H9 (cell line): ENCODE data around the gene SRXN1. TPM values are rescaled to one million over a fixed set of nuclear protein-coding genes. Genes with fewer than 3 reads are reported as not detected.

Source experiments
- DNase-seq: peaks from one replicate; pipeline ENCODE4 v3.0.0-alpha.2; 2017
- H2AFZ ChIP-seq: one replicate; pipeline ENCODE4 v1.6.1; 2013; ENCODE audit warnings: mild to moderate bottlenecking, low read length, control low read depth, moderate library complexity
- H2AK5ac ChIP-seq: 2 replicates; pipeline ENCODE4 v1.6.1; 2013; ENCODE audit warnings: low read length, control low read depth, mixed read lengths; ENCODE audit not compliant: insufficient read length
- H2BK120ac ChIP-seq: one replicate; pipeline ENCODE4 v1.6.1; 2013; ENCODE audit warnings: low read depth, mild to moderate bottlenecking, low read length, control low read depth, inconsistent platforms; ENCODE audit not compliant: poor library complexity, severe bottlenecking
- H2BK12ac ChIP-seq: 2 replicates; pipeline ENCODE4 v1.6.1; 2013; ENCODE audit warnings: low read length, control low read depth, mixed read lengths, low read depth; ENCODE audit not compliant: insufficient read length
- H2BK15ac ChIP-seq: 2 replicates; pipeline ENCODE4 v1.6.1; 2013; ENCODE audit warnings: low read depth, low read length, control low read depth
- H2BK20ac ChIP-seq: one replicate; pipeline ENCODE4 v1.6.1; 2013; ENCODE audit warnings: low read depth, mild to moderate bottlenecking, low read length, control low read depth, inconsistent platforms; ENCODE audit not compliant: poor library complexity, severe bottlenecking
- H2BK5ac ChIP-seq: 2 replicates; pipeline ENCODE4 v1.6.1; 2013; ENCODE audit warnings: low read length, control low read depth, mixed read lengths; ENCODE audit not compliant: insufficient read length
- H3K14ac ChIP-seq: 2 replicates; pipeline ENCODE4 v1.6.1; 2013; ENCODE audit warnings: low read length, control low read depth; ENCODE audit not compliant: insufficient read depth
- H3K18ac ChIP-seq: 2 replicates; pipeline ENCODE4 v1.6.1; 2013; ENCODE audit warnings: low read depth, mild to moderate bottlenecking, mixed read lengths, low read length, control low read depth; ENCODE audit not compliant: insufficient read length
- H3K23ac ChIP-seq: 2 replicates; pipeline ENCODE4 v1.6.1; 2013; ENCODE audit warnings: low read length, control low read depth, mixed read lengths, low read depth; ENCODE audit not compliant: insufficient read length
- H3K23me2 ChIP-seq: 2 replicates; pipeline ENCODE4 v1.6.1; 2013; ENCODE audit warnings: low read depth, mild to moderate bottlenecking, mixed read lengths, low read length, control low read depth; ENCODE audit not compliant: insufficient read length, poor library complexity, severe bottlenecking
- H3K27ac ChIP-seq: 2 replicates; pipeline ENCODE4 v1.5.1; 2013; ENCODE audit warnings: low read length, control low read depth, mixed read lengths, low read depth; ENCODE audit not compliant: insufficient read length
- H3K27me3 ChIP-seq: 2 replicates; pipeline ENCODE4 v1.6.1; 2013; ENCODE audit warnings: low read length, control low read depth, inconsistent platforms; ENCODE audit not compliant: insufficient read depth
- H3K4ac ChIP-seq: 2 replicates; pipeline ENCODE4 v1.6.1; 2013; ENCODE audit warnings: low read depth, mild to moderate bottlenecking, control low read depth, inconsistent platforms, low read length, moderate library complexity
- H3K4me1 ChIP-seq: 2 replicates; pipeline ENCODE4 v1.6.1; 2013; ENCODE audit warnings: low read length, control low read depth, inconsistent platforms; ENCODE audit not compliant: insufficient read depth
- H3K4me2 ChIP-seq: 2 replicates; pipeline ENCODE4 v1.6.1; 2013; ENCODE audit warnings: low read length, control low read depth, mixed read lengths; ENCODE audit not compliant: insufficient read length, insufficient read depth
- H3K56ac ChIP-seq: 2 replicates; pipeline ENCODE4 v1.6.1; 2013; ENCODE audit warnings: low read depth, mild to moderate bottlenecking, mixed read lengths, low read length, control low read depth; ENCODE audit not compliant: insufficient read length
- H3K79me1 ChIP-seq: 2 replicates; pipeline ENCODE4 v1.6.1; 2013; ENCODE audit warnings: low read depth, mild to moderate bottlenecking, moderate library complexity, low read length, control low read depth, inconsistent platforms; ENCODE audit not compliant: insufficient read depth, poor library complexity, severe bottlenecking
- H3K79me2 ChIP-seq: 2 replicates; pipeline ENCODE4 v1.6.1; 2013; ENCODE audit warnings: low read length, control low read depth, inconsistent platforms; ENCODE audit not compliant: insufficient read depth
- H3K9ac ChIP-seq: 2 replicates; pipeline ENCODE4 v1.6.1; 2013; ENCODE audit warnings: low read length, control low read depth, mixed read lengths; ENCODE audit not compliant: insufficient read length; ENCODE audit errors: extremely low read depth
- H3K9me3 ChIP-seq: one replicate; pipeline ENCODE4 v1.6.1; 2013; ENCODE audit warnings: low read depth, low read length, inconsistent platforms; ENCODE audit not compliant: control insufficient read depth
- H3T11ph ChIP-seq: one replicate; pipeline ENCODE4 v1.6.1; 2013; ENCODE audit warnings: mild to moderate bottlenecking, low read length, control low read depth, inconsistent platforms
- H4K20me1 ChIP-seq: one replicate; pipeline ENCODE4 v1.6.1; 2013; ENCODE audit not compliant: control insufficient read depth, insufficient read length, insufficient read depth
- H4K5ac ChIP-seq: 2 replicates; pipeline ENCODE4 v1.6.1; 2013; ENCODE audit warnings: low read depth, mild to moderate bottlenecking, mixed read lengths, low read length, control low read depth; ENCODE audit not compliant: insufficient read length
- H4K8ac ChIP-seq: replicated peaks from 2 replicates; pipeline ENCODE4 v1.6.1; 2013; ENCODE audit warnings: low read length, control low read depth, mixed read lengths, low read depth; ENCODE audit not compliant: insufficient read length
- H4K91ac ChIP-seq: 2 replicates; pipeline ENCODE4 v1.6.1; 2013; ENCODE audit warnings: low read depth, mild to moderate bottlenecking, moderate library complexity, mixed read lengths, low read length, control low read depth; ENCODE audit not compliant: insufficient read length
- H3K27ac Mint-ChIP-seq, 3 experiments: 2 replicates in 2 of 3; 3 replicates in 1 of 3; pipeline ENCODE4 v1.8.0; 2020 to 2021; ENCODE audit warnings: mixed read lengths in 3 of 3, mild to moderate bottlenecking in 1 of 3, moderate library complexity in 1 of 3
- H3K27me3 Mint-ChIP-seq: 2 replicates; pipeline ENCODE4 v1.8.0; 2021; ENCODE audit warnings: low read depth, mild to moderate bottlenecking, moderate library complexity, mixed read lengths
- H3K36me3 Mint-ChIP-seq, 3 experiments: 2 replicates in 2 of 3; 3 replicates in 1 of 3; pipeline ENCODE4 v1.8.0; 2020 to 2021; ENCODE audit warnings: low read depth in 3 of 3, mixed read lengths in 3 of 3; ENCODE audit not compliant: insufficient read depth in 1 of 3
- H3K4me1 Mint-ChIP-seq, 2 experiments: 2 replicates each; pipeline ENCODE4 v1.8.0; 2020; ENCODE audit warnings: mixed read lengths in 2 of 2
- H3K4me3 Mint-ChIP-seq, 2 experiments: 2 replicates in 1 of 2; 3 replicates in 1 of 2; pipeline ENCODE4 v1.8.0; 2020 to 2021; ENCODE audit warnings: mild to moderate bottlenecking in 2 of 2, mixed read lengths in 2 of 2, moderate library complexity in 1 of 2
- H3K9me3 Mint-ChIP-seq, 2 experiments: 2 replicates in 1 of 2; 3 replicates in 1 of 2; pipeline ENCODE4 v1.8.0; 2020; ENCODE audit warnings: mild to moderate bottlenecking in 2 of 2, mixed read lengths in 2 of 2, moderate library complexity in 1 of 2
- CTCF ChIP-seq: fragments of 200-600 bp; sonication (generic); conservative IDR thresholded peaks from 3 replicates; pipeline ENCODE4 v1.8.0; 2021; ENCODE audit warnings: antibody characterized with exemption, mild to moderate bottlenecking
- WGBS: extraction: QIAGEN DNeasy Blood & Tissue Kit; methylation state at CpG from one replicate; pipeline ENCODE4 v1.1.7; 2013; ENCODE audit warnings: missing lambda C conversion rate, low lambda C conversion rate, mixed read lengths; ENCODE audit not compliant: insufficient read length; ENCODE audit errors: extremely low coverage; 5-methylcytosine and 5-hydroxymethylcytosine counted together
- total RNA-seq: library from RNA; stranded (reverse); gene quantifications from 2 replicates; pipeline ENCODE4 v1.2.1, GENCODE V29; 2021

Gene SRXN1
- total RNA-seq, 1 experiment from 2014 or later: 25.7 TPM

- Mint-ChIP-seq H3K27me3 (peaks cover 12% of the 10 kb centered on the region), H3K27ac (no peak overlapping the region; a peak in 1 of 7 replicates), H3K9me3 (no peaks in the 10 kb centered on the region; a peak in 1 of 5 replicates), H3K4me1 (peaks cover 38 to 70% of the 10 kb centered on the region in 2 experiments), H3K36me3 (no peaks in the 10 kb centered on the region; a peak in 1 of 7 replicates), H3K4me3 (no peak overlapping the region)
- Histone ChIP-seq H2BK15ac (no peak overlapping the region), H2BK5ac (no peak overlapping the region), H3K23me2 (no peaks in the 10 kb centered on the region), H3K27ac (no peak overlapping the region), H3K23ac (no peak overlapping the region), H3K9me3 (no peaks in the 10 kb centered on the region), H3K56ac (no peak overlapping the region), H3K4ac (no peak overlapping the region), H3K79me2 (no peaks in the 10 kb centered on the region), H4K8ac (no peak overlapping the region), H2BK12ac (no peak overlapping the region), H2AK5ac (no peak overlapping the region), H3K79me1 (no peaks in the 10 kb centered on the region), H3K14ac (no peak overlapping the region), H3K4me2 (no peak overlapping the region), H2BK120ac (no peak overlapping the region), H4K5ac (no peak overlapping the region), H3K18ac (no peak overlapping the region), H3K4me1 (peaks cover 7% of the 10 kb centered on the region), H3K9ac (no peak overlapping the region), H3T11ph (no peak overlapping the region), H2AFZ (no peak overlapping the region), H4K20me1 (no peaks in the 10 kb centered on the region), H3K27me3 (no peaks in the 10 kb centered on the region), H4K91ac (no peak overlapping the region), H2BK20ac (no peak overlapping the region)
- no peak for DNase-seq
- no peak for TF ChIP-seq CTCF
- WGBS: no CpG with 5 or more reads among the region's 4 CpGs
These were observed 13.9 kb upstream of the SRXN1 start for GRCh38 chr20:666877-667276.
